Adrenal gland (tissue), 5 donors: ENCODE measurements around the gene MRPL51.
"Not testable (repeated sequence)": the region's sequence is repeated elsewhere in the genome, so short reads cannot be mapped to it uniquely, and the experiment has no call there.

Source experiments
- CTCF ChIP-seq, 6 experiments: fragments of 450-650 bp in 4 of 6; fragments of 200-600 bp in 2 of 6; sonication (generic) in 1 of 6; IDR thresholded peaks; 1 replicate in 5 of 6; 2 replicates in 1 of 6; pipeline versions ENCODE4 v1.5.1 to v1.8.0; 2016 to 2021; ENCODE audit warnings: antibody characterized with exemption in 6 of 6, mild to moderate bottlenecking in 2 of 6, moderate library complexity in 1 of 6
- POLR2A ChIP-seq, 2 donors: fragments of 450-650 bp; IDR thresholded peaks; one replicate each; pipeline ENCODE4 v1.6.1; 2017; ENCODE audit warnings: antibody characterized with exemption in 2 of 2, mild to moderate bottlenecking in 2 of 2, moderate library complexity in 1 of 2
- donor health status: DM: no; HTN: no; CAD: no.

GRCh38 chr12:6537580-6538419, 44.7 kb upstream of the MRPL51 start:
- TF ChIP-seq CTCF (IDR thresholded peaks at IDR 0.05), result peak; percentile 76 to 90 (median 86)
- TF ChIP-seq POLR2A (IDR thresholded peaks at IDR 0.05), result not testable (repeated sequence)
